ENCODE data around the gene LRRC4C.

DNA sequence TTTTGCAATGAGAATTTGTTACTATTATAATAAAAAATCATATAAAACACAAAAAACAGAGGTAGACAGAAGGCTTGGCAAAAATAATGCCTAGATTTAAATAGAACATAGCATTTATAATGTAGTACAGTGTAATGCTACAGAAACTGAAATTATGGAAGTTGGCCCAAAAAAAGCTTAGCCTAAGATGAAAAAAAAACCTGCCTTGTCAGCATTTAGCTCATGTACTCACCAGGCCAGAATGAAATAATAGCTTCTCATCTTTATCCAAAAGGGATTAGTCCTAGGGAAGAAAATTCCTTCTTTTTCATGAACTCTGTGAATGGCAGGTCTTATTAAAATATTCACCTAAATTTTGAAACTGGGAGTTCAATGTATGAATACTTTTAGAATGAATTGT lies 951.1 kb downstream of the LRRC4C start:
- TF ChIP-seq POLR2A (IDR thresholded peaks at IDR 0.05) (no peak), POLR2AphosphoS5 (IDR thresholded peaks at IDR 0.05) (no peak)
- TF ChIP-seq, protein P1, sequence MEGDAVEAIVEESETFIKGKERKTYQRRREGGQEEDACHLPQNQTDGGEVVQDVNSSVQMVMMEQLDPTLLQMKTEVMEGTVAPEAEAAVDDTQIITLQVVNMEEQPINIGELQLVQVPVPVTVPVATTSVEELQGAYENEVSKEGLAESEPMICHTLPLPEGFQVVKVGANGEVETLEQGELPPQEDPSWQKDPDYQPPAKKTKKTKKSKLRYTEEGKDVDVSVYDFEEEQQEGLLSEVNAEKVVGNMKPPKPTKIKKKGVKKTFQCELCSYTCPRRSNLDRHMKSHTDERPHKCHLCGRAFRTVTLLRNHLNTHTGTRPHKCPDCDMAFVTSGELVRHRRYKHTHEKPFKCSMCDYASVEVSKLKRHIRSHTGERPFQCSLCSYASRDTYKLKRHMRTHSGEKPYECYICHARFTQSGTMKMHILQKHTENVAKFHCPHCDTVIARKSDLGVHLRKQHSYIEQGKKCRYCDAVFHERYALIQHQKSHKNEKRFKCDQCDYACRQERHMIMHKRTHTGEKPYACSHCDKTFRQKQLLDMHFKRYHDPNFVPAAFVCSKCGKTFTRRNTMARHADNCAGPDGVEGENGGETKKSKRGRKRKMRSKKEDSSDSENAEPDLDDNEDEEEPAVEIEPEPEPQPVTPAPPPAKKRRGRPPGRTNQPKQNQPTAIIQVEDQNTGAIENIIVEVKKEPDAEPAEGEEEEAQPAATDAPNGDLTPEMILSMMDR (IDR thresholded peaks at IDR 0.05) = no peak

Measured in gastroesophageal sphincter (tissue), 3 donors.